ENCODE measurements around the gene ALDH1B1. TPM values are rescaled to one million over a fixed set of nuclear protein-coding genes. Genes with fewer than 3 reads are reported as not detected.

The ALDH1B1 gene
- total RNA-seq, 1 donor from 2014 or later, result 47.5 TPM

DNA sequence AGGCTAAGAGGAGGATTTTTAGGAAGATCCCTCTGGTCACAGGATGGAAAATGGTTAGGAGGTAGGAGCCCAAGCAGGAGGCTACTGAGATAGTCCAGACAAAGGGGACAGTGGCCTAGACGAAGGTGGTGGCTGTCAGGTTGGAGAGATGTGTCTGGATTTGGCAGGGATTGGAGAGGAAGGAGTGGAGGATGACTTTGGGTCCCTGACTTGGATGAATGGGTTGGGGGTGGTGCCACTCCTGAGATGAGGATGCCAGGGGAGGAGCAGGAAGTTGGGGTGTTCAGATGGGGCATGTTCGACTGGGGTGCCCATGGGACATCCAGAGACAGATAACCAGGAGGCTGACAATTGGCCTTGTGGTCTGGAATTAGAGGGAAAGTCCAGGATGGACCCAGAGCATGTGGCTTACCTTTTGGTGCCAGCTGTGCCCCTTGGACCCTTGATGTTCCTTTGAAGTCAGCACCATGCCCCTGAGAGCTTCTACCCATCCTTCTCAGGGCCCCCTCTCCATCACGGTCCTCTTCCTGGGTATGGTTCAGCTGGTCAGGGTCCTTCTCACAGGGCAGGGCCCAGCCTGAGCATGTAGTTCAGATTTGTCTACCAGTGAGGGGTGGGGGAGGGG, 46.9 kb downstream of the ALDH1B1 start:
- no peak for DNase-seq (ENCODE audit: low read depth)
- TF ChIP-seq, protein P1, sequence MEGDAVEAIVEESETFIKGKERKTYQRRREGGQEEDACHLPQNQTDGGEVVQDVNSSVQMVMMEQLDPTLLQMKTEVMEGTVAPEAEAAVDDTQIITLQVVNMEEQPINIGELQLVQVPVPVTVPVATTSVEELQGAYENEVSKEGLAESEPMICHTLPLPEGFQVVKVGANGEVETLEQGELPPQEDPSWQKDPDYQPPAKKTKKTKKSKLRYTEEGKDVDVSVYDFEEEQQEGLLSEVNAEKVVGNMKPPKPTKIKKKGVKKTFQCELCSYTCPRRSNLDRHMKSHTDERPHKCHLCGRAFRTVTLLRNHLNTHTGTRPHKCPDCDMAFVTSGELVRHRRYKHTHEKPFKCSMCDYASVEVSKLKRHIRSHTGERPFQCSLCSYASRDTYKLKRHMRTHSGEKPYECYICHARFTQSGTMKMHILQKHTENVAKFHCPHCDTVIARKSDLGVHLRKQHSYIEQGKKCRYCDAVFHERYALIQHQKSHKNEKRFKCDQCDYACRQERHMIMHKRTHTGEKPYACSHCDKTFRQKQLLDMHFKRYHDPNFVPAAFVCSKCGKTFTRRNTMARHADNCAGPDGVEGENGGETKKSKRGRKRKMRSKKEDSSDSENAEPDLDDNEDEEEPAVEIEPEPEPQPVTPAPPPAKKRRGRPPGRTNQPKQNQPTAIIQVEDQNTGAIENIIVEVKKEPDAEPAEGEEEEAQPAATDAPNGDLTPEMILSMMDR (conservative IDR thresholded peaks at IDR 0.05; ENCODE audit: low read depth, low read length), result no peak
- H3K4me3 ChIP-seq (ENCODE audit: low read depth, low read length), result no peak overlapping the region

DNA sequence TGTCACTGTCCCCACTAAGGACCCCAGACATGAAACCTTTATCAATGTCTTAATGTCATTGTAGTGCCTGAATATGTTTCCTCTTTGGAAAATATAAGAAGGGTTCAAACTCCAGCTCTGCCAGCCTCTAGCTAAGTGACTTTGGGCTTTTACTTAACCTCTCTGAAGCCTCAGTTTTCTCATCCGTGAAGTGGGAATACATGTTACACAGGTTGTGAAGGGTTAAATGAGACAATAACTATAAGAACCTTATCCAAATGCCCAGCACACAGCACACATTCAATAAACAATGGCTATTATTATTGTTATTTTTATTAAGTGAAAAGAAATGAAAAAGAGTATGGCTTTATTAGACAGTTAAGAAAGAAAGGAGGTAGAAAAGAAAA, 47.4 kb downstream of the ALDH1B1 start:
- H3K4me3 ChIP-seq (ENCODE audit: low read depth, low read length), result no peak overlapping the region
- TF ChIP-seq, protein P1 (conservative IDR thresholded peaks at IDR 0.05; ENCODE audit: low read depth, low read length), result no peak

DNA sequence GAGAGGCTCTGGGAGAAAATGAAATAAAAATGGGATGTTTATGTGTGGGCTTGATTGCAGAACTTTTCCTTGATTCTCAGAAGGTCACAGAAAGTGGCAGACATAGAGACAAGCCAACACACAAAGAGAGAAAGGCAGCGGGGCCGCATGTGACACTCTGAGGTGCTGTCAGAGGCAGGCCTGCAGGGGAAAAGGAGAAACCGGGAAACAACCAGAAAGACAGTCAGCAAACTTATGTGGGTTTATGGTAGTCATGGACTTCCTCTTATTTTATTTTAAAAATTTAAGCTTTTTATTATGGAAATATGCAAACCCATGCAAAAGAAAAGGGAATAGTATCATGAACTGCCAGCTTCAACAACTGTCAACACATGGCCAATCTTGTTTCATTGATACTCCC, 48.0 kb downstream of the ALDH1B1 start:
- H3K4me3 ChIP-seq (ENCODE audit: low read depth, low read length), result no peak overlapping the region
- no peak for DNase-seq (ENCODE audit: low read depth)
- TF ChIP-seq, protein P1 (conservative IDR thresholded peaks at IDR 0.05; ENCODE audit: low read depth, low read length), result no peak

More for the DNA sequence above, 47.4 kb downstream of the ALDH1B1 start:
- DNase-seq (ENCODE audit: low read depth), result no peak

DNA sequence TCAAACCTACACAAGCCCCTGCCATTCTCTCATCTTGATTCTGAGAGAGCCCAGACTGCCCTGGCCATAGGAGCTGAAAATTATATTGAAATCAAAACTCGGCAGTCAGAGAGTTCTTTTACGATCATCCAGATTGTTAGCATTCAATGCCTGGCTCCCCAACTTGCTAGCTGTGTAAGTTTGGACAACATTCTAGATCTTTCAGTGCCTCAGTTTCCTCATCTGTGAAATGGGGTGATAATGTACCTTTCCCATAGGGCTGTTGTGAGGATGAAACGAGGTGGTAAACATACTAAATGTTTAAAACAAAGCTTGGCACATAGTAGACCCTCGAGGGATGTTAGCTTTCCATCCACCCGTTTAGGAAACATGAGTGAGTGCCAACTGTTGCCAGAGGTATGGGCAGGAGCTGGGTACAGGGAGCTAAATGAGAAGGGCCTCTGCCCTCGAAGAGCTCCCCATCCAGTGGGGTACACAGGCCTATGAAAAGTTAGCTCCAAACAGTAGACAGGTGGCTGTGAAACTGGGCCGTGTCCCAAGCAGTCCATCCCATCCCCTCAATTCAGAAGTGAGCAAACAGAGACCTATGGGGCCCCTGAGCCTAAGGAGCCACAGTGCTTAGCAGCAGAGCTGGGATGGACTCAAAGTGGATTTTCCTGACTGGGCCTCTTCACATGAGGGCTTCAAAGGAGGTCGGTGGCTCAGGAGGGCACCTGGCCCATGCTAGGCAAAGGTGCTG, 49.0 kb downstream of the ALDH1B1 start:
- no peak overlapping the region for H3K4me3 ChIP-seq (ENCODE audit: low read depth, low read length)
- DNase-seq (ENCODE audit: low read depth), result no peak
- TF ChIP-seq, protein P1 (conservative IDR thresholded peaks at IDR 0.05; ENCODE audit: low read depth, low read length), result no peak

DNA sequence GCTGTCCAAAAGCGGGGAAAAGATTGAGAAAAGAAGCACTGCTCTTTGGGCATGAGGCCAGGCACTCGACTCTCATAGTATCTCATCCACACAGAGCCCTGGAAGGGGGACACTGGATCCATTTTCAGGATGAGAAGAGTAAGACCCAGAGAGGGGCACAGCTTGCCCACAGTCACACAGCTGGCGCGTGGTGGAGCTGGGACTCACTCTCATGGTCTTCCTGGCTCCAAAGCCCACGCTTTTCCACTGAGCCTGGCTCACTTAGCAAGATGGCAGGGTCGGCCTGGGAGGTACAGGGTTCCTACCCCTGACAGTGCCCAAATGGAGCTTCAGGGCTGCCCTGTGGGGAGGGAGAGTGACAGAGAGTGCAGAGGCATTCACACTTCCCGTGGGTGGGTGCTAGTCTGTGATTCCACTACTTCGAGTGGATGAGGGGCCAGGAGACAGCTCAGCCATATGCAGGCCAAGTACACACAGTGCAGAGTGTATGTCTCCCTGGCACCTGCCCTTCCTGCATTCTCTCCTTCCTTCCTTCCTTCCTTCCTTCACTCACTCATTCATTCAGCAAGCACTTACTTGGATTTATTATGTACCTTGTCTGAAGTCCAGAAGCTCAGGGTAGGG, 50.1 kb downstream of the ALDH1B1 start:
- no peak for DNase-seq (ENCODE audit: low read depth)
- TF ChIP-seq, protein P1 (conservative IDR thresholded peaks at IDR 0.05; ENCODE audit: low read depth, low read length), result no peak
- H3K4me3 ChIP-seq (ENCODE audit: low read depth, low read length), result no peak overlapping the region

DNA sequence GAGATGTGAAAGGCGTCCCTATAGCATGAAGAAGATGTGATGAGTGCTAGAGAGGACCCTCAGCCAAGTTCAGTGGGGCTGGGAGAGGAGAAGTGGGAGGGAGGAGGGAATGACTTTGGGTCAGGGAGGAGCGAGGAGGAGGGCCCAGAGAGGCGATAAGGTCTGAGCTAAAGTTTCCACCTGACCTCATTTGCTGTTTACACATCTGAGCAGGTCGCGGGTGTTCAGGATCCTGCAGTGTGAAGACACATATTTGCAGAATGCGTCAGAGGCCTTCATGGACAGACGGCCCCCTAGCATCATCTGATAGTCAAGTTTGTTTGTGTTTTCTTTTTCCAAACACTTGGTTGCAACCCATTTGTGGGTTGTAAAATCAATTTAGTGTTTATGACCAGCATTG, 50.7 kb downstream of the ALDH1B1 start:
- TF ChIP-seq, protein P1 (conservative IDR thresholded peaks at IDR 0.05; ENCODE audit: low read depth, low read length), result no peak
- H3K4me3 ChIP-seq (ENCODE audit: low read depth, low read length), result no peak overlapping the region
- DNase-seq (ENCODE audit: low read depth), result no peak

Data from epithelial cell of proximal tubule (primary cell).